Stimulated activated CD4-positive, alpha-beta T cell treated with anti-CD3 and anti-CD28 coated beads, Interleukin-15, amount 100 ng/mL, for 48 hours (primary cell): ENCODE results near the gene MAT2B.

Source experiments
- DNase-seq, 2 donors: peaks; one replicate each; pipeline ENCODE4 v3.0.0-alpha.2; 2020; ENCODE audit warnings: low read depth in 2 of 2

MAT2B gene

GRCh38 chr5:163505368-163506094 is at the start of gene MAT2B:
MAT2B (plus strand) TSS chr5:163505619; CDS start chr5:163505687, 68 bp downstream.
- peak; percentile 92 to 95 for DNase-seq

- DNase-seq: no peak
These were observed 49.3 kb upstream of the MAT2B start for GRCh38 chr5:163456029-163456589.

GRCh38 chr5:163456840-163457239 is 48.6 kb upstream of the MAT2B start:
- DNase-seq: no peak

GRCh38 chr5:163458778-163459385 is 46.5 kb upstream of the MAT2B start:
- DNase-seq: no peak

- DNase-seq: no peak
These were observed 46.0 kb upstream of the MAT2B start for GRCh38 chr5:163459462-163459818.

GRCh38 chr5:163459819-163460561 is 45.4 kb upstream of the MAT2B start, which contains the start of gene NUDCD2:
NUDCD2 (minus strand) TSS chr5:163460102; CDS start chr5:163460050, 52 bp downstream.
- DNase-seq: peak; percentile 88 to 91

- DNase-seq: no peak
These were observed 44.8 kb upstream of the MAT2B start, which contains the start of gene HMMR for GRCh38 chr5:163460562-163461171. HMMR (plus strand) TSS chr5:163460632; CDS start chr5:163460693, 61 bp downstream.

GRCh38 chr5:163463063-163463435 is 42.4 kb upstream of the MAT2B start:
- DNase-seq: no peak

- no peak for DNase-seq
These were observed 37.7 kb upstream of the MAT2B start for GRCh38 chr5:163467682-163468081.

GRCh38 chr5:163473635-163474243 is 31.7 kb upstream of the MAT2B start:
- DNase-seq: no peak

- no peak for DNase-seq
These were observed 30.0 kb upstream of the MAT2B start for GRCh38 chr5:163475411-163475810.

- no peak for DNase-seq
These were observed 27.1 kb upstream of the MAT2B start for GRCh38 chr5:163478126-163478981.

GRCh38 chr5:163478982-163479271 is 26.5 kb upstream of the MAT2B start:
- DNase-seq: no peak

- DNase-seq: no peak
These were observed 16.2 kb upstream of the MAT2B start for GRCh38 chr5:163489055-163489744.

GRCh38 chr5:163489745-163490075 is 15.7 kb upstream of the MAT2B start:
- no peak for DNase-seq

- DNase-seq: no peak
These were observed 9.1 kb upstream of the MAT2B start for GRCh38 chr5:163496286-163496685.

- DNase-seq: no peak
These were observed 8.1 kb upstream of the MAT2B start for GRCh38 chr5:163497315-163497714.

GRCh38 chr5:163498886-163499285 is 6.5 kb upstream of the MAT2B start:
- no peak for DNase-seq

GRCh38 chr5:163502521-163502920 is 2.9 kb upstream of the MAT2B start:
- DNase-seq: no peak
